Measurements from ENCODE around the gene CELA3A. TPM values are rescaled to one million over a fixed set of nuclear protein-coding genes. Genes with fewer than 3 reads are reported as not detected.
"Not testable (repeated sequence)": the region's sequence is repeated elsewhere in the genome, so short reads cannot be mapped to it uniquely, and the experiment has no call there.

CELA3A gene
- total RNA-seq, 4 donors from 2014 or later = not detected

DNA sequence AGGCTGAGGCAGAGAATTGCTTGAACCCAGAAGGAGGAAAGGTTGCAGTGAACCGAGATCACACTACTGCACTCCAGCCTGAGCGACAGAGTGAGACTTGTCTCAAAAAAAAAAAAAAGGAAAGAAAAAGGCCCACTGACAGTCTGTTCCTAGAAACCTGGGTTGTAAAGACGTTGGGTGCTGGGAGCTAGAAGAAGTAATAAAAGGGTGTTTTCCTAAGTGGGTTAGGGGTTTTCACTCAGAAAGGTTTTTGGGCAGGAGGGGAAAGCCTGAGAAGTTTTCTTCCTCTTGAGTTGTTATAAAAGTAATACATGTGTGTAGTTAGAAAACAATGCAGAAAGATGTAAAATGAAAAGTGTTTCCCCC is 25.4 kb downstream of the CELA3A start:
- no peaks in the 10 kb centered on the region for H3K9me3 ChIP-seq
- intact Hi-C loops (cut with DNase I) = no loop called here
- WGBS = 89% methylated on average over 3 of the region's 3 CpGs
- no peak overlapping the region for H3K27ac ChIP-seq (replicated peaks in 1 of 4)
- TF ChIP-seq, protein P1, sequence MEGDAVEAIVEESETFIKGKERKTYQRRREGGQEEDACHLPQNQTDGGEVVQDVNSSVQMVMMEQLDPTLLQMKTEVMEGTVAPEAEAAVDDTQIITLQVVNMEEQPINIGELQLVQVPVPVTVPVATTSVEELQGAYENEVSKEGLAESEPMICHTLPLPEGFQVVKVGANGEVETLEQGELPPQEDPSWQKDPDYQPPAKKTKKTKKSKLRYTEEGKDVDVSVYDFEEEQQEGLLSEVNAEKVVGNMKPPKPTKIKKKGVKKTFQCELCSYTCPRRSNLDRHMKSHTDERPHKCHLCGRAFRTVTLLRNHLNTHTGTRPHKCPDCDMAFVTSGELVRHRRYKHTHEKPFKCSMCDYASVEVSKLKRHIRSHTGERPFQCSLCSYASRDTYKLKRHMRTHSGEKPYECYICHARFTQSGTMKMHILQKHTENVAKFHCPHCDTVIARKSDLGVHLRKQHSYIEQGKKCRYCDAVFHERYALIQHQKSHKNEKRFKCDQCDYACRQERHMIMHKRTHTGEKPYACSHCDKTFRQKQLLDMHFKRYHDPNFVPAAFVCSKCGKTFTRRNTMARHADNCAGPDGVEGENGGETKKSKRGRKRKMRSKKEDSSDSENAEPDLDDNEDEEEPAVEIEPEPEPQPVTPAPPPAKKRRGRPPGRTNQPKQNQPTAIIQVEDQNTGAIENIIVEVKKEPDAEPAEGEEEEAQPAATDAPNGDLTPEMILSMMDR (IDR thresholded peaks at IDR 0.05) = no peak
- TF ChIP-seq EP300 (IDR thresholded peaks at IDR 0.05) = no peak
- TF ChIP-seq POLR2AphosphoS5 (IDR thresholded peaks at IDR 0.05) = no peak
- no peak for TF ChIP-seq POLR2A (IDR thresholded peaks at IDR 0.05; ENCODE audit: low read depth)
- no peaks in the 10 kb centered on the region for H3K27me3 ChIP-seq
- H3K4me1 ChIP-seq = peaks cover 19 to 33% (median 22%) of the 10 kb centered on the region in 4 donors
- H3K4me3 ChIP-seq = no peak overlapping the region
- H3K36me3 ChIP-seq = peaks cover 0 to 6% (median 2%) of the 10 kb centered on the region in 4 donors
- no peak for DNase-seq (ENCODE audit: extremely low spot score)

DNA sequence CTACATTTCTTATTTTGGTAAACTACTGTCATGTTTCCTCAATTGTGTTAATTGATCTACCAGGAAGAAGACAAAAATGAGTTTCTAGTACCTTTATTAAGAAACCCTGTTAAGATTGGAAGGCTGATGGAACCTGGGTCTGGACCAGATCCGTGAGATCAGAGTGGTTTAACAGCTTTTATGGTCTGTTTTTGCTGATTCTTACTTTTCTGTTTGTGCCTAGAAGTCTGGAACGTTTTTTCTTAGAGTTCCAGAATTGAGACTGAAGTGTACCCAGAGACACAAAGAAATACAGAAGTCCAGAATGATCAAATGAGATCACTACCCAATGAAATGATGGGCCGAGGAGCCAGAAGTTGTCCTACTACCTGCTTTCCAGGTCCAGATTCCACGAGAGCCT is 28.6 kb downstream of the CELA3A start:
- Histone ChIP-seq H3K4me3 (no peak overlapping the region), H3K27ac (replicated peaks in 1 of 4) (no peak overlapping the region), H3K4me1 (peaks cover 9 to 18% (median 12%) of the 10 kb centered on the region in 4 donors), H3K27me3 (no peaks in the 10 kb centered on the region), H3K9me3 (no peaks in the 10 kb centered on the region), H3K36me3 (peaks cover 0 to 6% (median 2%) of the 10 kb centered on the region in 4 donors)
- WGBS = 88% methylated on average over 4 of the region's 4 CpGs
- DNase-seq (ENCODE audit: extremely low spot score) = no peak
- intact Hi-C loops (cut with DNase I) = no loop called here
- no peak for TF ChIP-seq POLR2A (IDR thresholded peaks at IDR 0.05; ENCODE audit: low read depth)
- TF ChIP-seq POLR2AphosphoS5 (IDR thresholded peaks at IDR 0.05) = no peak
- no peak for TF ChIP-seq EP300 (IDR thresholded peaks at IDR 0.05)
- TF ChIP-seq, protein P1 (IDR thresholded peaks at IDR 0.05) = no peak

DNA sequence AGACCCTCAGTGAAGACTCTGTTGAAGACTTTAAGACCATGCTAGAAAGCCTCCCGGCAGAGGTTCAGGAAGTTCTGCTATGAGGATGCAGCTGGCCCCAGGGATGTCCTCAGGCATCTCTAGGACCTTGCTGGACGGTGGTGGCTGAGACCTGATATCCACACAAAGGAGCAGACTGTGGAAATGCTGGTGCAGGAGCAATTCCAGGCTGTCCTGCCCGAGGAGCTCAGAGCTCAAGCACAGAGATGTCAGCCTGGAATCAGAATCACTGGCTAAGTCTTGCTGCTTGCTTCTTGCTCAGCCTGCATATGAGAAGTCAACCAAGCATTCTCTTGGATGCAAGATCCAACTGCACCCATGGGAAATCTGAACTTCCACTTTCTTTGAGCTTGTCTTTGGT is 29.0 kb downstream of the CELA3A start:
- TF ChIP-seq, protein P1 (IDR thresholded peaks at IDR 0.05) = no peak
- TF ChIP-seq POLR2A (IDR thresholded peaks at IDR 0.05; ENCODE audit: low read depth) (no peak), POLR2AphosphoS5 (IDR thresholded peaks at IDR 0.05) (no peak), EP300 (IDR thresholded peaks at IDR 0.05) (no peak)
- Histone ChIP-seq H3K27me3 (no peaks in the 10 kb centered on the region), H3K9me3 (no peaks in the 10 kb centered on the region), H3K4me1 (peaks cover 8 to 18% (median 12%) of the 10 kb centered on the region in 4 donors), H3K27ac (replicated peaks in 1 of 4) (no peak overlapping the region), H3K36me3 (peaks cover 0 to 6% (median 2%) of the 10 kb centered on the region in 4 donors), H3K4me3 (no peak overlapping the region)
- WGBS = 76% methylated on average over 3 of the region's 3 CpGs
- intact Hi-C loops (cut with DNase I) = no loop called here
- DNase-seq (ENCODE audit: extremely low spot score) = no peak

DNA sequence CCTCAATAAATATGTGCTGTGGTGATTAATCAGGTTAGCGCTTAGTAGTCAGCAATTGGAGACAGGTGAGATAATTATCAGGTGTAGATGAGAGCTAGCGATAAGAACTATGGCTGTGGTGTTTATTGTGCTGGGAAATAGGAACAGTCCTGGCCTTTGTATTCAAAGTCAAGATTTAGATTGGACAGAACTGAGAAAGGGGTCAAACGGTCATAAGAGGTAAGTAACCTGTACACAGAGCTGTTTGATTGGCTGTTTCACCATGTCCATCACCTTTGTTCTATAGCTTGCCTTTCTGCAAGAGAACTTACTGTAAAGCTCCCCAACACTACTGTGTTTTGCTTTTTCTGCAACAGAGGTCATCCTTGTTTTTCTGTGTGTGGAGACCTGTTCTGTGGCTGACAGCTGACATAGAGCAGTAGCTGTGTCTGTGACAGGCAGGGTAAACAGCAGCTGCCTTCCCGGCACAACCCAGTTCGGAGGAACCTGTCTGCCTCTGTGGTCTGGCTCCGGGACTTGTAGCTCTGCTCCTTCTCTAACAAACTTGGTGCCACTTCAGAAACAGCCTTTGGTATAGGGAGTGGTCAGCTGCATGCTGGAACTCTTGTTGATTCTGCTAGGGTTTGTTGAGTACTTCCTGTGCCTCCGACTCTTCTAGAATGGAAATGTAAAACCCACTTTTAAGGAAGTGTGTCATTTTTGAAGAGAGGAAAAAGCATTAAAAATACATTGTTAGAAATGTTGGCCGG is 29.9 kb downstream of the CELA3A start:
- H3K4me3 ChIP-seq = no peak overlapping the region
- peaks cover 2 to 14% (median 7%) of the 10 kb centered on the region in 4 donors for H3K4me1 ChIP-seq
- no peaks in the 10 kb centered on the region for H3K9me3 ChIP-seq
- peak overlapping the region in 2 of 4 donors; percentile 27 to 33 for H3K27ac ChIP-seq (replicated peaks in 1 of 4)
- TF ChIP-seq EP300 (IDR thresholded peaks at IDR 0.05) (no peak), POLR2A (IDR thresholded peaks at IDR 0.05; ENCODE audit: low read depth) (no peak), POLR2AphosphoS5 (IDR thresholded peaks at IDR 0.05) (no peak)
- TF ChIP-seq, protein P1 (IDR thresholded peaks at IDR 0.05) = no peak
- 54% methylated on average over 8 of the region's 8 CpGs for WGBS
- peaks cover 0 to 6% (median 2%) of the 10 kb centered on the region in 4 donors for H3K36me3 ChIP-seq
- H3K27me3 ChIP-seq = no peaks in the 10 kb centered on the region
- intact Hi-C loops (cut with DNase I) = no loop called here
- DNase-seq (ENCODE audit: extremely low spot score) = no peak

DNA sequence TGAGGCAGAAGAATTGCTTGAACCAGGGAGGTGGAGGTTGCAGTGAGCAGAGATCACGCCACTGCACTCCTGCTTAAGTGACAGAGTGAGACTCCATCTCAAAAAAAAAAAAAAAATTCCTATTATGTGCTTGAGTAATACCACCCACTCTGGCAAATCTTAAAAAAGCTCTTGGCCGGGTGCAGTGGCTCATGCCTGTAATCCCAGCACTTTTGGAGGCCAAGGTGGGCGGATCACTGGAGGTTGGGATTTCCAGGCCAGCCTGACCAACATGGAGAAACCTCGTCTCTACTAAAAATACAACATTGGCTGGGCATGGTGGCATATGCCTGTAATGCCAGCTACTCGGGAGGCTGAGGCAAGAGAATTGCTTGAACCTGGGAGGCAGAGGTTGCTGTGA is 33.4 kb downstream of the CELA3A start:
- H3K9me3 ChIP-seq; intact Hi-C loops (cut with DNase I); H3K27me3 ChIP-seq; DNase-seq (ENCODE audit: extremely low spot score); H3K36me3 ChIP-seq; H3K27ac ChIP-seq (replicated peaks in 1 of 4); H3K4me3 ChIP-seq: not testable (repeated sequence)
- peaks cover 5 to 14% (median 9%) of the 10 kb centered on the region in 4 donors for H3K4me1 ChIP-seq
- WGBS = 78% methylated on average over 5 of the region's 5 CpGs

All from esophagus muscularis mucosa (tissue), 4 donors.